ENCODE data around the gene REM2.

GRCh38 chr14:22870811-22871223 is 12.2 kb upstream of the REM2 start:
- TF ChIP-seq POLR2AphosphoS5 (IDR thresholded peaks at IDR 0.05) (no peak), CTCF (IDR thresholded peaks at IDR 0.05) (no peak), POLR2A (IDR thresholded peaks at IDR 0.05; ENCODE audit: low read depth) (no peak)

All from esophagus muscularis mucosa (tissue), 3 donors.